Chondrocyte (in vitro differentiated cells): ENCODE results near the gene CLEC11A. TPM values are rescaled to one million over a fixed set of nuclear protein-coding genes. Genes with fewer than 3 reads are reported as not detected.
"Not testable (repeated sequence)": the region's sequence is repeated elsewhere in the genome, so short reads cannot be mapped to it uniquely, and the experiment has no call there.

Source experiments
- DNase-seq: peaks from one replicate; pipeline ENCODE4 v3.0.0; 2021; ENCODE audit warnings: mixed read lengths, low spot score
- H3K27ac Mint-ChIP-seq: one replicate; pipeline ENCODE4 v1.8.0; 2021; ENCODE audit warnings: mild to moderate bottlenecking, moderate library complexity, mixed read lengths; ENCODE audit not compliant: unreplicated experiment
- H3K27me3 Mint-ChIP-seq: 2 replicates; pipeline ENCODE4 v1.8.0; 2021; ENCODE audit warnings: low read depth, mixed read lengths
- H3K36me3 Mint-ChIP-seq: 2 replicates; pipeline ENCODE4 v1.8.0; 2021; ENCODE audit warnings: low read depth, mixed read lengths
- H3K4me1 Mint-ChIP-seq: 2 replicates; pipeline ENCODE4 v1.8.0; 2021; ENCODE audit warnings: low read depth, mild to moderate bottlenecking, mixed read lengths
- H3K4me3 Mint-ChIP-seq: one replicate; pipeline ENCODE4 v1.8.0; 2021; ENCODE audit warnings: mild to moderate bottlenecking, moderate library complexity, mixed read lengths; ENCODE audit not compliant: unreplicated experiment
- H3K9me3 Mint-ChIP-seq: 2 replicates; pipeline ENCODE4 v1.8.0; 2021; ENCODE audit warnings: low read depth, mixed read lengths
- total RNA-seq: library from RNA; stranded (reverse); gene quantifications from 3 replicates; pipeline ENCODE4 v1.2.1, GENCODE V29; 2021
- TF ChIP-seq, protein P1 (sequence below): fragments of 200-600 bp; sonication (generic); IDR thresholded peaks from 2 replicates; pipeline ENCODE4 v1.5.0; 2021; ENCODE audit warnings: antibody characterized with exemption, mild to moderate bottlenecking, moderate library complexity

CLEC11A gene
- total RNA-seq, 1 donor from 2014 or later, result 5.1 TPM

- H3K27ac Mint-ChIP-seq, result no peak overlapping the region
- H3K36me3 Mint-ChIP-seq, result no peaks in the 10 kb centered on the region
- no peak overlapping the region for H3K4me3 Mint-ChIP-seq
- H3K4me1 Mint-ChIP-seq, result no peaks in the 10 kb centered on the region
- no peaks in the 10 kb centered on the region for H3K9me3 Mint-ChIP-seq
- TF ChIP-seq, protein P1, sequence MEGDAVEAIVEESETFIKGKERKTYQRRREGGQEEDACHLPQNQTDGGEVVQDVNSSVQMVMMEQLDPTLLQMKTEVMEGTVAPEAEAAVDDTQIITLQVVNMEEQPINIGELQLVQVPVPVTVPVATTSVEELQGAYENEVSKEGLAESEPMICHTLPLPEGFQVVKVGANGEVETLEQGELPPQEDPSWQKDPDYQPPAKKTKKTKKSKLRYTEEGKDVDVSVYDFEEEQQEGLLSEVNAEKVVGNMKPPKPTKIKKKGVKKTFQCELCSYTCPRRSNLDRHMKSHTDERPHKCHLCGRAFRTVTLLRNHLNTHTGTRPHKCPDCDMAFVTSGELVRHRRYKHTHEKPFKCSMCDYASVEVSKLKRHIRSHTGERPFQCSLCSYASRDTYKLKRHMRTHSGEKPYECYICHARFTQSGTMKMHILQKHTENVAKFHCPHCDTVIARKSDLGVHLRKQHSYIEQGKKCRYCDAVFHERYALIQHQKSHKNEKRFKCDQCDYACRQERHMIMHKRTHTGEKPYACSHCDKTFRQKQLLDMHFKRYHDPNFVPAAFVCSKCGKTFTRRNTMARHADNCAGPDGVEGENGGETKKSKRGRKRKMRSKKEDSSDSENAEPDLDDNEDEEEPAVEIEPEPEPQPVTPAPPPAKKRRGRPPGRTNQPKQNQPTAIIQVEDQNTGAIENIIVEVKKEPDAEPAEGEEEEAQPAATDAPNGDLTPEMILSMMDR, result no peak
- peaks cover 16% of the 10 kb centered on the region for H3K27me3 Mint-ChIP-seq
- no peak for DNase-seq
Observed at GRCh38 chr19:50745221-50745620, 22.1 kb downstream of the CLEC11A start.

DNA sequence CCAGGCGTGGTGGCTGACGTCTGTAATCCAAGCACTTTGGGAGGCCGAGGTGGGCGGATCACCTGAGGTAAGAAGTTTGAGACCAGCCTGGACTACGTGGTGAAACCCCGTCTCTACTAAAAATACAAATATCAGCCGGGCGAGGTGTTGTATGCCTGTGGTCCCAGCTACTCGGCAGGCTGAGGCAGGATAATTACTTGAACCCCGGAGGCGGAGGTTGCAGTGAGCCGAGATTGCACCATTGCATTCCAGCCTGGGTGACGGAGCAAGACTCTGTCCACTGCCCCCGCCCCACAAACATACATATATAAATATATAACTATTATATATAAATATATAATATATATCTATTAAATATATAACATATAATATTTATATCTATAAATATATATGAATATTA lies 24.0 kb downstream of the CLEC11A start:
- H3K4me3 Mint-ChIP-seq, DNase-seq, H3K4me1 Mint-ChIP-seq, H3K9me3 Mint-ChIP-seq, H3K36me3 Mint-ChIP-seq, H3K27me3 Mint-ChIP-seq, H3K27ac Mint-ChIP-seq: not testable (repeated sequence)

DNA sequence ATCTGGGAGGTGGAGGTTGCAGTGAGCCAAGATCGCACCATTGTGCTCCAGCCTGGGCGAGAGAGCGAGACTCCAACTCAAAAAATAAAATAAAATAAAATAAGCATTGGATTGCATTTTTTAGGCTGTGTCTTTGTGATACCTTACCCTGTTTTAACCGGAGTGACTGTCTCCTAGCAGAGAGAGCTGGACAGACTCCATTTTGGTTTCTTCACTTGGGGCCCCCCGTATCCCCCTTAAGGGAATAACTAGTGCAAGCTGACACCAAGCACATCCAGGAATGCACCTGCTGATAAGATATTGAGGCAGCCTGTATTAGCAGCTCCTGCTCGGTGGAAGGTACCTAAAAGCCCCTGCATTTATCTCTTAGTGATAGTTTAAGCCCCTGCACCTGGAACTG lies 26.3 kb downstream of the CLEC11A start:
- DNase-seq, result no peak
- Mint-ChIP-seq H3K4me3 (no peak overlapping the region), H3K27ac (no peak overlapping the region), H3K27me3 (peaks cover 12% of the 10 kb centered on the region), H3K36me3 (no peaks in the 10 kb centered on the region), H3K4me1 (no peaks in the 10 kb centered on the region), H3K9me3 (no peaks in the 10 kb centered on the region)
- TF ChIP-seq, protein P1, result no peak

- Mint-ChIP-seq H3K27me3 (peaks cover 16% of the 10 kb centered on the region), H3K9me3 (no peaks in the 10 kb centered on the region), H3K4me3 (no peak overlapping the region), H3K36me3 (peaks cover 2% of the 10 kb centered on the region), H3K4me1 (no peaks in the 10 kb centered on the region), H3K27ac (no peak overlapping the region)
- no peak for DNase-seq
- TF ChIP-seq, protein P1, result no peak
Observed at GRCh38 chr19:50750010-50750409, 26.8 kb downstream of the CLEC11A start.

DNA sequence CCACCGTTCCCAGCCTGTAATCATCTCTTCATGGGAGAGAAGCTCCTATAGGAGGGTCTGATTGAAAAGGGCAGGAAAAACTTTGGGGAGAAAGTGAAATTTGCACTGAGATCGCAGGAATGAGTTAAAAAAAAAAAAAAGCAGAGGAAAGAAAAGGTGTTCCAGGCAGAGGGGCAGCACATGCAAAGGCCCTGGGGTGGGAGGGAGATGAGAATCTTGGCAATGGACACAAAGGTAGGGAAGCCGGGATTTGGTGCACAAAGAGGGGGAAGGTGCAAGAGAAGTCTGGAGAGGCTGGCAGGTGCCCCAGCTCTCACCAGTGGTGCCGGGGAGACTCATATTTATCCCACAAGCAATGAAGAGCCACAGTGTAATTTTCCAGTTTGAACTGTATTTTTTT lies 30.7 kb downstream of the CLEC11A start:
- Mint-ChIP-seq H3K36me3 (peaks cover 2% of the 10 kb centered on the region), H3K9me3 (no peaks in the 10 kb centered on the region), H3K27ac (no peak overlapping the region), H3K27me3 (peaks cover 21% of the 10 kb centered on the region), H3K4me1 (no peaks in the 10 kb centered on the region), H3K4me3 (no peak overlapping the region)
- TF ChIP-seq, protein P1, result no peak
- DNase-seq, result no peak

GRCh38 chr19:50756244-50756643 lies 33.1 kb downstream of the CLEC11A start:
- not testable (repeated sequence) for H3K36me3 Mint-ChIP-seq, H3K27ac Mint-ChIP-seq, H3K4me3 Mint-ChIP-seq, DNase-seq, H3K9me3 Mint-ChIP-seq, H3K4me1 Mint-ChIP-seq
- H3K27me3 Mint-ChIP-seq, result peaks cover 18% of the 10 kb centered on the region

GRCh38 chr19:50757624-50758023 lies 34.5 kb downstream of the CLEC11A start:
- H3K27me3 Mint-ChIP-seq, result peaks cover 16% of the 10 kb centered on the region
- not testable (repeated sequence) for H3K4me3 Mint-ChIP-seq, DNase-seq, H3K27ac Mint-ChIP-seq, H3K36me3 Mint-ChIP-seq, H3K9me3 Mint-ChIP-seq, H3K4me1 Mint-ChIP-seq

DNA sequence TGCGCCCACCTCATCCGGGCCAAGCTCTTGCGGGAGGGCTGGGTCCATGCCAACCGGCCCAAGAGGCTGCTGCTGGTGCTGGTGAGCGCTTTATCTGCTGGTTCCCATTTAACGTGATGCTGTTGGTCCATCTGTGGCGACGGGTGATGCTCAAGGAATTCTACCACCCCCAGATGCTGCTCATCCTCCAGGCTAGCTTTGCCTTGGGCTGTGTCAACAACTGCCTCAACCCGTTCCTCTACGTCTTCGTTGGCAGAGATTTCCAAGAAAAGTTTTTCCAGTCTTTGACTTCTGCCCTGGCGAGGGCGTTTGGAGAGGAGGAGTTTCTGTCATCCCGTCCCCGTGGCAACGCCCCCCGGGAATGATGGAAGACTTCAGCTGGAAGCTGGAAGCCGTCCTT lies 35.9 kb downstream of the CLEC11A start:
- not testable (repeated sequence) for H3K9me3 Mint-ChIP-seq, H3K27ac Mint-ChIP-seq, H3K36me3 Mint-ChIP-seq, H3K4me3 Mint-ChIP-seq, DNase-seq, H3K4me1 Mint-ChIP-seq
- H3K27me3 Mint-ChIP-seq, result peaks cover 10% of the 10 kb centered on the region
